K562 (cell line): ENCODE results near the gene DMBT1. TPM values are rescaled to one million over a fixed set of nuclear protein-coding genes. Genes with fewer than 3 reads are reported as not detected.

Source experiments
- ATAC-seq: fragments of 200-7000 bp; cut with Tn5 transposase; 3 replicates; pipeline ENCODE4 v1.9.1; 2020; ENCODE audit warnings: moderate library complexity
- BruUV-seq: library from RNA; stranded (reverse); fragments of 400-500 nt; replicated peaks from 2 replicates; lab custom pipeline; 2021; lab: Mats Ljungman, UMichigan
- CTCF ChIA-PET: fragments of 300-600 bp; formaldehyde crosslinking; extraction: SDS; loops from one replicate; lab custom pipeline; 2021; ENCODE audit warnings: low intra/inter-chr PET ratio; lab: Yijun Ruan, JAX
- POLR2A ChIA-PET: fragments of 300-600, 350-650 bp; sonication (Branson Sonifier 250); formaldehyde crosslinking; extraction: SDS; loops from one replicate; lab custom pipeline; 2021; ENCODE audit warnings: antibody characterized with exemption, inconsistent platforms; lab: Yijun Ruan, JAX
- DNase-seq, 4 experiments: peaks; one replicate each; pipeline versions ENCODE4 v3.0.0 to v3.0.0-alpha.2; 2011 to 2018; ENCODE audit warnings: low spot score in 3 of 4, mixed read lengths in 3 of 4; ENCODE audit errors: extremely low read depth in 1 of 4
- FAIRE-seq: peaks from 2 replicates; lab custom pipeline; 2011; peaks lifted over from hg19 to GRCh38; lab: Jason Lieb, UNC
- H2AFZ ChIP-seq: 2 replicates; pipeline ENCODE4 v1.6.0; 2011; ENCODE audit warnings: low read depth, low read length, control low read depth, inconsistent platforms
- H3K27ac ChIP-seq: fragments of 200-600 bp; 3 replicates; pipeline ENCODE4 v1.8.0; 2011; ENCODE audit warnings: low read depth, mild to moderate bottlenecking, control low read depth, inconsistent platforms, low read length, moderate library complexity, mixed read lengths; ENCODE audit errors: extremely low read depth
- H3K27me3 ChIP-seq, 2 experiments: fragments of 300-600 bp in 1 of 2; 2 replicates in 1 of 2; 3 replicates in 1 of 2; pipeline versions ENCODE4 v1.6.0 to v1.8.0; 2011; ENCODE audit warnings: inconsistent platforms in 2 of 2, low read length in 2 of 2, mild to moderate bottlenecking in 1 of 2, mixed read lengths in 1 of 2, moderate library complexity in 1 of 2; ENCODE audit not compliant: control insufficient read depth in 2 of 2, insufficient read depth in 2 of 2
- H3K36me3 ChIP-seq: fragments of 300-600 bp; 3 replicates; pipeline ENCODE4 v1.8.0; 2011; ENCODE audit warnings: mild to moderate bottlenecking, low read length, inconsistent platforms; ENCODE audit not compliant: control insufficient read depth, insufficient read depth
- H3K4me1 ChIP-seq, 2 experiments: fragments of 200-600 bp in 1 of 2; replicated peaks in 1 of 2; 2 replicates in 1 of 2; 3 replicates in 1 of 2; pipeline versions ENCODE4 v1.5.1 to v1.8.0; 2011; ENCODE audit warnings: inconsistent platforms in 2 of 2, low read length in 2 of 2, mild to moderate bottlenecking in 1 of 2, mixed read lengths in 1 of 2, moderate library complexity in 1 of 2; ENCODE audit not compliant: control insufficient read depth in 2 of 2, insufficient read depth in 2 of 2
- H3K4me2 ChIP-seq: 2 replicates; pipeline ENCODE4 v1.6.1; 2011; ENCODE audit warnings: low read length, control low read depth, inconsistent platforms, mixed read lengths; ENCODE audit not compliant: insufficient read depth
- H3K4me3 ChIP-seq: fragments of 200-600 bp; sonication (generic), shearing (Covaris generic); 2 replicates; pipeline ENCODE4 v1.5.1; 2016; ENCODE audit warnings: control low read depth, inconsistent platforms
- H3K79me2 ChIP-seq: fragments of 200-600 bp; 3 replicates; pipeline ENCODE4 v1.8.0; 2011; ENCODE audit warnings: low read length, inconsistent platforms; ENCODE audit not compliant: control insufficient read depth, insufficient read depth
- H3K9ac ChIP-seq, 2 experiments: 2 replicates each; pipeline versions ENCODE4 v1.6.0 to v1.6.1; 2011; ENCODE audit warnings: low read depth in 2 of 2, low read length in 2 of 2, control low read depth in 1 of 2, inconsistent platforms in 1 of 2, mild to moderate bottlenecking in 1 of 2, mixed read lengths in 1 of 2; ENCODE audit not compliant: insufficient read depth in 1 of 2
- H3K9me1 ChIP-seq: one replicate; pipeline ENCODE4 v1.6.0; 2011; ENCODE audit warnings: inconsistent platforms, mild to moderate bottlenecking, low read length, moderate library complexity; ENCODE audit not compliant: control insufficient read depth, insufficient read depth
- H3K9me3 ChIP-seq: replicated peaks from 2 replicates; pipeline ENCODE4 v1.5.1; 2011; ENCODE audit warnings: low read depth, low read length, inconsistent platforms; ENCODE audit not compliant: control insufficient read depth, insufficient read depth
- H4K20me1 ChIP-seq: replicated peaks from 2 replicates; pipeline ENCODE4 v1.6.1; 2011; ENCODE audit warnings: low read length, inconsistent platforms, mixed read lengths; ENCODE audit not compliant: control insufficient read depth, insufficient read depth
- GATAD2A ChIP-seq: fragments of 450-650 bp; IDR thresholded peaks from 2 replicates; pipeline ENCODE4 v1.6.1; 2017
- SMAD2 ChIP-seq: fragments of 150-350 bp; IDR thresholded peaks from 2 replicates; pipeline ENCODE4 v1.6.1; 2014; ENCODE audit warnings: low read depth, mild to moderate bottlenecking, low read length
- ZSCAN32 ChIP-seq: fragments of 450-650 bp; formaldehyde crosslinking; IDR thresholded peaks from 2 replicates; pipeline ENCODE4 v1.4.0; 2020; ENCODE audit warnings: mild to moderate bottlenecking, moderate library complexity
- WGBS: fragments of 100-300 bp; shearing (Covaris generic); methylation state at CpG from one replicate; pipeline ENCODE4 v1.1.6; 2016; ENCODE audit warnings: low coverage, mixed read lengths; ENCODE audit not compliant: insufficient coverage; ENCODE audit errors: missing lambda C conversion rate; 5-methylcytosine and 5-hydroxymethylcytosine counted together
- in situ Hi-C: fragments of 300-500 bp; cut with MboI; formaldehyde crosslinking; loops from 4 replicates; pipeline ENCODE4 v1.15.0; 2018; ENCODE audit warnings: inconsistent platforms, mixed read lengths
- intact Hi-C: fragments of 100-400 bp; cut with micrococcal nuclease; formaldehyde crosslinking; loops from 2 replicates; pipeline ENCODE4 v1.14.2; 2022
- polyA plus RNA-seq, 8 experiments: library from polyadenylated mRNA; depleted of rRNA in 4 of 8; stranded (reverse) in 5 of 8; unstranded in 3 of 8; fragments of >200 nt; fragmentation: Nextera tagmentation in 2 of 8; fragmentation: Illumina TruSeq in 1 of 8; extraction: Ambion mirVana in 2 of 8; extraction: Trizol in 1 of 8; gene quantifications; 2 replicates each; pipeline versions ENCODE4 v1.2.1 to v1.2.3, GENCODE V29; 2011 to 2014; ENCODE audit warnings: inconsistent platforms in 1 of 8, missing spikeins in 1 of 8
- total RNA-seq, 7 experiments: library from RNA; depleted of rRNA in 6 of 7; stranded (reverse); fragments of >200 nt in 6 of 7; fragmentation: Illumina TruSeq in 2 of 7; extraction: Trizol in 2 of 7; gene quantifications; 2 replicates each; pipeline versions ENCODE4 v1.2.1 to v1.2.3, GENCODE V29; 2011 to 2021; ENCODE audit warnings: low replicate concordance in 1 of 7
- TF ChIP-seq, protein P1 (sequence below): fragments of 450-650 bp; formaldehyde crosslinking; IDR thresholded peaks from 2 replicates; pipeline ENCODE4 v1.4.0; 2020; ENCODE audit warnings: mild to moderate bottlenecking, mixed read lengths

DMBT1 gene
- total and polyA plus RNA-seq, 9 of the 15 experiments (the other 6 are each of a cell fraction or from before 2014, with no cell fraction given): 0.01 to 0.07 TPM; not detected in 7

DNA sequence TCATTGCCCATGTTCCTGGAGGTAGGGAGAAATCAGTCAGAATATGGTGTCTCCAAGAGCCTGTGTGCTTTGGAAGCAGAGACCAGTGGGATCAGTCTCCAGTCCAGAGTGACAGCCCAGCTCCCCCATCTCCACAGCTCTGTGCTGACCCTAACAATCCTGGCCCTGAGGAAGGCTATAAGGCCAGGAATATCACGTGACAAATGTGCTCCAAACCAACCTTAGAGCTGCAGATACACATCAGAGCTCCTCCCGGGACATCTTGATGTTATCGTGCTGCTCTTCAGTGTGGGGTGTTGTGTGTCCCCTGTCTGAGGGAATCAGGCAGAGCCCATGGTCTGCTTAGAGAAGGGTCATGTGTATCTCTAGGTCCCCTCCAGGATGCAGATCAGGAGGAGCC, 15.2 kb downstream of the DMBT1 start:
- H3K9me1 ChIP-seq: no peaks in the 10 kb centered on the region
- CTCF ChIA-PET: no interaction called here
- BruUV-seq: no TSS peak
- no peaks in the 10 kb centered on the region for H3K9me3 ChIP-seq
- H3K36me3 ChIP-seq: no peaks in the 10 kb centered on the region
- FAIRE-seq (no peak), ATAC-seq (no peak), DNase-seq (no peak)
- intact Hi-C loops (no loop called here), in situ Hi-C loops (no loop called here)
- H3K4me1 ChIP-seq: no peaks in the 10 kb centered on the region
- H3K4me3 ChIP-seq: no peak overlapping the region
- no peak overlapping the region for H3K27ac ChIP-seq
- no peak overlapping the region for H3K4me2 ChIP-seq
- no peak for TF ChIP-seq GATAD2A
- TF ChIP-seq, protein P1, sequence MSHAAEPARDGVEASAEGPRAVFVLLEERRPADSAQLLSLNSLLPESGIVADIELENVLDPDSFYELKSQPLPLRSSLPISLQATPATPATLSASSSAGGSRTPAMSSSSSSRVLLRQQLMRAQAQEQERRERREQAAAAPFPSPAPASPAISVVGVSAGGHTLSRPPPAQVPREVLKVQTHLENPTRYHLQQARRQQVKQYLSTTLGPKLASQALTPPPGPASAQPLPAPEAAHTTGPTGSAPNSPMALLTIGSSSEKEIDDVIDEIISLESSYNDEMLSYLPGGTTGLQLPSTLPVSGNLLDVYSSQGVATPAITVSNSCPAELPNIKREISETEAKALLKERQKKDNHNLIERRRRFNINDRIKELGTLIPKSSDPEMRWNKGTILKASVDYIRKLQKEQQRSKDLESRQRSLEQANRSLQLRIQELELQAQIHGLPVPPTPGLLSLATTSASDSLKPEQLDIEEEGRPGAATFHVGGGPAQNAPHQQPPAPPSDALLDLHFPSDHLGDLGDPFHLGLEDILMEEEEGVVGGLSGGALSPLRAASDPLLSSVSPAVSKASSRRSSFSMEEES (CRISPR knock-in tag): peak; percentile 54
- H4K20me1 ChIP-seq: no peaks in the 10 kb centered on the region
- H3K9ac ChIP-seq: no peak overlapping the region
- POLR2A ChIA-PET: no interaction called here
- no CpG with 5 or more reads among the region's 3 CpGs for WGBS
- H2AFZ ChIP-seq: no peak overlapping the region
- H3K27me3 ChIP-seq: no peaks in the 10 kb centered on the region
- no peaks in the 10 kb centered on the region for H3K79me2 ChIP-seq

GRCh38 chr10:122576291-122576690, 15.7 kb downstream of the DMBT1 start:
- BruUV-seq: no TSS peak
- no peak for FAIRE-seq
- H3K9me1 ChIP-seq: no peaks in the 10 kb centered on the region
- H2AFZ ChIP-seq: no peak overlapping the region
- H3K27ac ChIP-seq: no peak overlapping the region
- 5% methylated on average over 4 of the region's 6 CpGs for WGBS
- H4K20me1 ChIP-seq: no peaks in the 10 kb centered on the region
- ChIA-PET POLR2A (no interaction called here), CTCF (no interaction called here)
- no peaks in the 10 kb centered on the region for H3K36me3 ChIP-seq
- no peaks in the 10 kb centered on the region for H3K4me1 ChIP-seq
- H3K9me3 ChIP-seq: no peaks in the 10 kb centered on the region
- H3K27me3 ChIP-seq: no peaks in the 10 kb centered on the region
- H3K9ac ChIP-seq: no peak overlapping the region
- no peak overlapping the region for H3K4me3 ChIP-seq
- no peaks in the 10 kb centered on the region for H3K79me2 ChIP-seq
- intact Hi-C loops: no loop called here
- in situ Hi-C loops: no loop called here
- DNase-seq: no peak
- H3K4me2 ChIP-seq: no peak overlapping the region
- TF ChIP-seq ZSCAN32 (CRISPR knock-in tag) (no peak), SMAD2 (no peak)
- ATAC-seq: no peak
